Mucosa of gallbladder (tissue), 1 donor: ENCODE data around the gene TCF12. TPM values are rescaled to one million over a fixed set of nuclear protein-coding genes. Genes with fewer than 3 reads are reported as not detected.

Source experiments
- DNase-seq: peaks from one replicate; pipeline ENCODE4 v3.0.0-alpha.2; 2020; ENCODE audit warnings: low spot score
- total RNA-seq: library from RNA; stranded (reverse); gene quantifications from one replicate; pipeline ENCODE4 v1.2.1, GENCODE V29; 2021
- donor health status: DM: no; HTN: no; CAD: no.

The TCF12 gene
- total RNA-seq, 1 donor from 2014 or later = 112 TPM

GRCh38 chr15:57167821-57168395 is 249.5 kb downstream of the TCF12 start:
- no peak for DNase-seq

GRCh38 chr15:57169643-57170042 is 251.2 kb downstream of the TCF12 start:
- DNase-seq = no peak

- DNase-seq = no peak
These were observed 253.0 kb downstream of the TCF12 start for GRCh38 chr15:57171426-57171825.

- DNase-seq = no peak
These were observed 254.5 kb downstream of the TCF12 start for GRCh38 chr15:57172925-57173324.

GRCh38 chr15:57183041-57183440 is 264.6 kb downstream of the TCF12 start:
- no peak for DNase-seq

- no peak for DNase-seq
These were observed 265.3 kb downstream of the TCF12 start for GRCh38 chr15:57183614-57184344.

- DNase-seq = no peak
These were observed 266.1 kb downstream of the TCF12 start for GRCh38 chr15:57184502-57184901.

- no peak for DNase-seq
These were observed 267.1 kb downstream of the TCF12 start for GRCh38 chr15:57185507-57186074.

GRCh38 chr15:57189466-57189865 is 271.0 kb downstream of the TCF12 start:
- DNase-seq = no peak

- no peak for DNase-seq
These were observed 271.8 kb downstream of the TCF12 start for GRCh38 chr15:57190208-57190607.

GRCh38 chr15:57193161-57193560 is 274.7 kb downstream of the TCF12 start:
- DNase-seq = no peak

- no peak for DNase-seq
These were observed 276.9 kb downstream of the TCF12 start for GRCh38 chr15:57195326-57195725.

- no peak for DNase-seq
These were observed 278.4 kb downstream of the TCF12 start for GRCh38 chr15:57196865-57197264.

- no peak for DNase-seq
These were observed 279.7 kb downstream of the TCF12 start for GRCh38 chr15:57198131-57198530.

GRCh38 chr15:57198654-57199291 is 280.3 kb downstream of the TCF12 start:
- peak; percentile 16 for DNase-seq

- no peak for DNase-seq
These were observed 283.1 kb downstream of the TCF12 start for GRCh38 chr15:57201578-57201977.

GRCh38 chr15:57203906-57204305 is 285.5 kb downstream of the TCF12 start:
- DNase-seq = no peak

GRCh38 chr15:57205027-57205855 is 286.8 kb downstream of the TCF12 start:
- DNase-seq = no peak

- no peak for DNase-seq
These were observed 287.6 kb downstream of the TCF12 start for GRCh38 chr15:57205996-57206395.

- no peak for DNase-seq
These were observed 295.4 kb downstream of the TCF12 start for GRCh38 chr15:57213862-57214261.

- DNase-seq = no peak
These were observed 296.9 kb downstream of the TCF12 start for GRCh38 chr15:57215326-57215725.

GRCh38 chr15:57215881-57216280 is 297.4 kb downstream of the TCF12 start:
- no peak for DNase-seq
